K562 (cell line): ENCODE data around the gene BRCA1. TPM values are rescaled to one million over a fixed set of nuclear protein-coding genes. Genes with fewer than 3 reads are reported as not detected.

Experiments used
- BHLHE40 ChIP-seq: IDR thresholded peaks from 2 replicates; pipeline ENCODE4 v1.6.1; 2011; ENCODE audit warnings: low read length, improper control_type of control experiment
- CBX5 ChIP-seq: IDR thresholded peaks from 2 replicates; pipeline ENCODE4 v1.6.1; 2014; ENCODE audit warnings: low read depth, borderline replicate concordance
- CBX8 ChIP-seq: fragments of 200-600 bp; sonication (generic); IDR thresholded peaks from 2 replicates; pipeline ENCODE4 v1.6.1; 2012; ENCODE audit warnings: borderline replicate concordance, mixed run types, low read depth, mild to moderate bottlenecking, moderate library complexity, mixed read lengths, low read length, control low read depth, inconsistent platforms; ENCODE audit not compliant: poor library complexity, severe bottlenecking; ENCODE audit errors: extremely low read depth
- CEBPB ChIP-seq: fragments of 450-650 bp; IDR thresholded peaks from 2 replicates; pipeline ENCODE4 v1.6.1; 2016; ENCODE audit warnings: missing genetic modification characterization, missing compliant biosample characterization
- EP300 ChIP-seq: IDR thresholded peaks from 2 replicates; pipeline ENCODE4 v1.6.1; 2012; ENCODE audit warnings: low read length, improper control_type of control experiment
- EP400 ChIP-seq: fragments of 450-650 bp; IDR thresholded peaks from 2 replicates; pipeline ENCODE4 v1.6.1; 2017; ENCODE audit warnings: antibody characterized with exemption, mild to moderate bottlenecking, moderate library complexity
- ETV1 ChIP-seq: fragments of 450-650 bp; conservative IDR thresholded peaks from 2 replicates; pipeline ENCODE4 v1.6.1; 2016; ENCODE audit warnings: missing genetic modification characterization, control low read depth, low read depth, missing compliant biosample characterization
- HEY1 ChIP-seq: fragments of 250-450 bp; sonication (Bioruptor Pico); IDR thresholded peaks from 2 replicates; pipeline ENCODE4 v1.5.0; 2020; ENCODE audit warnings: mild to moderate bottlenecking, moderate library complexity, borderline replicate concordance
- HMGXB4 ChIP-seq: sonication (generic); formaldehyde crosslinking; IDR thresholded peaks from 2 replicates; pipeline ENCODE4 v1.8.1; 2023; ENCODE audit warnings: mild to moderate bottlenecking, missing genetic modification reagents
- HNRNPLL ChIP-seq: fragments of 200-400 bp; formaldehyde crosslinking; IDR thresholded peaks from 2 replicates; pipeline ENCODE4 v1.6.1; 2017; ENCODE audit warnings: low read length, low read depth, mild to moderate bottlenecking; ENCODE audit not compliant: poor library complexity, severe bottlenecking
- MYNN ChIP-seq, 2 experiments: sonication (generic); formaldehyde crosslinking in 1 of 2; IDR thresholded peaks; 2 replicates each; pipeline versions ENCODE4 v1.5.0 to v1.6.1; 2016 to 2020; ENCODE audit warnings: antibody characterized with exemption in 1 of 2, missing genetic modification reagents in 1 of 2
- PHB2 ChIP-seq: fragments of 450-650 bp; IDR thresholded peaks from 2 replicates; pipeline ENCODE4 v1.6.1; 2017; ENCODE audit warnings: low read depth
- PML ChIP-seq: IDR thresholded peaks from 2 replicates; pipeline ENCODE4 v1.6.1; 2012; ENCODE audit warnings: low read length, inconsistent platforms
- SIN3A ChIP-seq, 2 experiments: fragments of 150-350 bp in 1 of 2; IDR thresholded peaks; 2 replicates each; pipeline ENCODE4 v1.6.1; 2011 to 2016; ENCODE audit warnings: borderline replicate concordance in 2 of 2, low read depth in 2 of 2, low read length in 2 of 2, mild to moderate bottlenecking in 2 of 2, moderate library complexity in 2 of 2; ENCODE audit not compliant: control insufficient read depth in 1 of 2
- TOE1 ChIP-seq, 2 experiments: fragments of 450-650 bp in 1 of 2; sonication (generic) in 1 of 2; formaldehyde crosslinking in 1 of 2; IDR thresholded peaks; 2 replicates each; pipeline versions ENCODE4 v1.7.1 to v1.8.0; 2016 to 2022; ENCODE audit warnings: borderline replicate concordance in 2 of 2, mild to moderate bottlenecking in 2 of 2, antibody characterized with exemption in 1 of 2, inconsistent platforms in 1 of 2, low read depth in 1 of 2, missing genetic modification reagents in 1 of 2, moderate library complexity in 1 of 2
- TRIM24 ChIP-seq, 2 experiments: fragments of 450-650 bp; IDR thresholded peaks; 2 replicates each; pipeline ENCODE4 v1.6.1; 2016
- ZBTB33 ChIP-seq: sonication (generic); formaldehyde crosslinking; IDR thresholded peaks from 2 replicates; pipeline ENCODE4 v1.8.1; 2023; ENCODE audit warnings: mild to moderate bottlenecking, missing genetic modification reagents
- ZNF445 ChIP-seq: fragments of 250-450 bp; sonication (Bioruptor Pico); IDR thresholded peaks from 2 replicates; pipeline ENCODE4 v1.4.0; 2020; ENCODE audit warnings: low read depth, mild to moderate bottlenecking, moderate library complexity
- ZNF75A ChIP-seq: fragments of 450-650 bp; formaldehyde crosslinking; IDR thresholded peaks from 2 replicates; pipeline ENCODE4 v1.4.0; 2020; ENCODE audit warnings: mild to moderate bottlenecking
- ZNF77 ChIP-seq: fragments of 250-450 bp; sonication (Bioruptor Pico); IDR thresholded peaks from 2 replicates; pipeline ENCODE4 v1.5.0; 2020
- polyA plus RNA-seq, 8 experiments: library from polyadenylated mRNA; depleted of rRNA in 4 of 8; stranded (reverse) in 5 of 8; unstranded in 3 of 8; fragments of >200 nt; fragmentation: Nextera tagmentation in 2 of 8; fragmentation: Illumina TruSeq in 1 of 8; extraction: Ambion mirVana in 2 of 8; extraction: Trizol in 1 of 8; gene quantifications; 2 replicates each; pipeline versions ENCODE4 v1.2.1 to v1.2.3, GENCODE V29; 2011 to 2014; ENCODE audit warnings: inconsistent platforms in 1 of 8, missing spikeins in 1 of 8
- total RNA-seq, 7 experiments: library from RNA; depleted of rRNA in 6 of 7; stranded (reverse); fragments of >200 nt in 6 of 7; fragmentation: Illumina TruSeq in 2 of 7; extraction: Trizol in 2 of 7; gene quantifications; 2 replicates each; pipeline versions ENCODE4 v1.2.1 to v1.2.3, GENCODE V29; 2011 to 2021; ENCODE audit warnings: low replicate concordance in 1 of 7
- TF ChIP-seq, protein P1 (sequence below), 2 experiments: fragments of 450-650 bp in 1 of 2; sonication (generic) in 1 of 2; formaldehyde crosslinking; conservative IDR thresholded peaks; 2 replicates each; pipeline versions ENCODE4 v1.4.0 to v1.8.1; 2020 to 2022; ENCODE audit warnings: mild to moderate bottlenecking in 1 of 2, missing genetic modification reagents in 1 of 2

The BRCA1 gene
- total and polyA plus RNA-seq, 9 of the 15 experiments (the other 6 are each of a cell fraction or from before 2014, with no cell fraction given): 25.9 to 95.3 (median 62.3) TPM

GRCh38 chr17:43024407-43025289 is 100.5 kb downstream of the BRCA1 start, which contains the start of gene RND2 (continued):
- TF ChIP-seq SIN3A (IDR thresholded peaks at IDR 0.05; ENCODE audit: borderline replicate concordance in 2 of 2, control insufficient read depth in 1 of 2, low read depth in 2 of 2, low read length in 2 of 2): peak; percentile 55 to 92; a peak in 2 of 4 replicates
- TF ChIP-seq CBX8: no peak
- TF ChIP-seq EP300: peak; percentile 62
- no peak for TF ChIP-seq HMGXB4 (CRISPR knock-in tag)
- TF ChIP-seq HEY1: no peak
- no peak for TF ChIP-seq ZNF75A
- TF ChIP-seq ZBTB33 (CRISPR knock-in tag): peak; percentile 71
- TF ChIP-seq CBX5: no peak
- TF ChIP-seq, protein P1, sequence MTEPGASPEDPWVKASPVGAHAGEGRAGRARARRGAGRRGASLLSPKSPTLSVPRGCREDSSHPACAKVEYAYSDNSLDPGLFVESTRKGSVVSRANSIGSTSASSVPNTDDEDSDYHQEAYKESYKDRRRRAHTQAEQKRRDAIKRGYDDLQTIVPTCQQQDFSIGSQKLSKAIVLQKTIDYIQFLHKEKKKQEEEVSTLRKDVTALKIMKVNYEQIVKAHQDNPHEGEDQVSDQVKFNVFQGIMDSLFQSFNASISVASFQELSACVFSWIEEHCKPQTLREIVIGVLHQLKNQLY (CRISPR knock-in tag; conservative IDR thresholded peaks at IDR 0.05): no peak
- TF ChIP-seq ETV1 (tag): no peak
- peak; percentile 36; the same call in 1 of the 2 replicates for TF ChIP-seq PML
- TF ChIP-seq HNRNPLL: peak; percentile 49
- peak in 1 of 2 experiments; percentile 47; a peak in 1 of 4 replicates for TF ChIP-seq TRIM24 (IDR thresholded peaks at IDR 0.05)
- no peak for TF ChIP-seq PHB2
- TF ChIP-seq ZNF445 (CRISPR knock-in tag): no peak
- TF ChIP-seq MYNN (IDR thresholded peaks at IDR 0.05): no peak
- no peak for TF ChIP-seq MYNN (CRISPR knock-in tag; IDR thresholded peaks at IDR 0.05)
- peak; percentile 53 for TF ChIP-seq BHLHE40
- no peak for TF ChIP-seq CEBPB
- peak; percentile 84 for TF ChIP-seq EP400
- no peak for TF ChIP-seq ZNF77 (CRISPR knock-in tag)
- TF ChIP-seq TOE1 (IDR thresholded peaks at IDR 0.05; ENCODE audit: borderline replicate concordance): peak; percentile 58; the same call in 1 of the 2 replicates
- TF ChIP-seq TOE1 (CRISPR knock-in tag; IDR thresholded peaks at IDR 0.05; ENCODE audit: borderline replicate concordance, low read depth): no peak
